Caco-2 (cell line): ENCODE results near the gene MIOS. TPM values are rescaled to one million over a fixed set of nuclear protein-coding genes. Genes with fewer than 3 reads are reported as not detected.

ENCODE experiments used
- BruUV-seq: library from RNA; stranded (reverse); fragments of 400-500 nt; replicated peaks from 2 replicates; lab custom pipeline; 2021; lab: Mats Ljungman, UMichigan
- CTCF ChIA-PET: fragments of 300-600 bp; sonication (Branson Sonifier 250); formaldehyde crosslinking; loops from one replicate; lab custom pipeline; 2022; ENCODE audit warnings: antibody characterized with exemption; lab: Charles Lee
- POLR2A ChIA-PET: fragments of 300-600 bp; sonication (Branson Sonifier 250); formaldehyde crosslinking; loops from one replicate; lab custom pipeline; 2022; ENCODE audit warnings: antibody characterized with exemption; lab: Charles Lee
- DNase-seq, 2 experiments: peaks; one replicate each; pipeline versions ENCODE4 v3.0.0 to v3.0.0-alpha.2; 2020 to 2022
- H3K27me3 ChIP-seq: replicated peaks from 2 replicates; pipeline ENCODE4 v1.6.0; 2011; ENCODE audit warnings: low read length; ENCODE audit not compliant: control insufficient read depth, insufficient read depth
- H3K36me3 ChIP-seq: 2 replicates; pipeline ENCODE4 v1.5.1; 2011; ENCODE audit warnings: low read length; ENCODE audit not compliant: control insufficient read depth, insufficient read depth
- H3K4me1 ChIP-seq: fragments of 250-450 bp; sonication (Bioruptor Pico); 2 replicates; pipeline ENCODE4 v1.5.1; 2020; ENCODE audit warnings: mild to moderate bottlenecking
- H3K4me3 ChIP-seq: 2 replicates; pipeline ENCODE4 v1.5.1; 2011; ENCODE audit warnings: low read depth, mild to moderate bottlenecking, control low read depth, low read length
- H3K9me3 ChIP-seq: fragments of 250-450 bp; sonication (Bioruptor Pico); 2 replicates; pipeline ENCODE4 v1.5.1; 2020; ENCODE audit warnings: mild to moderate bottlenecking, moderate library complexity
- H3K27ac Mint-ChIP-seq: one replicate; pipeline ENCODE4 v1.8.0; 2022; ENCODE audit warnings: mixed read lengths; ENCODE audit not compliant: unreplicated experiment
- H3K27me3 Mint-ChIP-seq: one replicate; pipeline ENCODE4 v1.8.0; 2022; ENCODE audit warnings: mixed read lengths; ENCODE audit not compliant: insufficient read depth, unreplicated experiment
- H3K36me3 Mint-ChIP-seq: one replicate; pipeline ENCODE4 v1.8.0; 2022; ENCODE audit warnings: mild to moderate bottlenecking, mixed read lengths; ENCODE audit not compliant: insufficient read depth, unreplicated experiment
- H3K4me1 Mint-ChIP-seq: one replicate; pipeline ENCODE4 v1.8.0; 2022; ENCODE audit warnings: low read depth, mixed read lengths; ENCODE audit not compliant: unreplicated experiment
- H3K4me3 Mint-ChIP-seq: one replicate; pipeline ENCODE4 v1.8.0; 2022; ENCODE audit warnings: mild to moderate bottlenecking, moderate library complexity, mixed read lengths; ENCODE audit not compliant: unreplicated experiment
- H3K9me3 Mint-ChIP-seq: one replicate; pipeline ENCODE4 v1.8.0; 2022; ENCODE audit warnings: mixed read lengths; ENCODE audit not compliant: unreplicated experiment
- CTCF ChIP-seq, 2 experiments: fragments of 200-600 bp in 1 of 2; IDR thresholded peaks; 1 replicate in 1 of 2; 2 replicates in 1 of 2; pipeline versions ENCODE4 v1.5.1 to v1.8.0; 2011 to 2022; ENCODE audit warnings: antibody characterized with exemption in 1 of 2, control low read depth in 1 of 2, inconsistent platforms in 1 of 2, low read depth in 1 of 2, low read length in 1 of 2, mild to moderate bottlenecking in 1 of 2, moderate library complexity in 1 of 2; ENCODE audit not compliant: insufficient read depth in 1 of 2, severe bottlenecking in 1 of 2, unreplicated experiment in 1 of 2
- intact Hi-C: fragments of 100-400 bp; cut with micrococcal nuclease; formaldehyde crosslinking; loops from one replicate; pipeline ENCODE4 v1.10.0; 2022; ENCODE audit not compliant: unreplicated experiment
- total RNA-seq: library from RNA; stranded (reverse); gene quantifications from 2 replicates; pipeline ENCODE4 v1.2.3, GENCODE V29; 2022

MIOS gene
- total RNA-seq, 1 experiment from 2014 or later = 37.3 TPM

GRCh38 chr7:7529328-7529727 lies 37.4 kb upstream of the MIOS start:
- no peaks in the 10 kb centered on the region for H3K36me3 Mint-ChIP-seq
- no peak for TF ChIP-seq CTCF (IDR thresholded peaks at IDR 0.05; ENCODE audit: insufficient read depth in 1 of 2, low read depth in 1 of 2, low read length in 1 of 2, severe bottlenecking in 1 of 2, unreplicated experiment in 1 of 2)
- ChIA-PET POLR2A (no interaction called here), CTCF (no interaction called here)
- no TSS peak for BruUV-seq
- intact Hi-C loops = no loop called here
- H3K27me3 Mint-ChIP-seq = no peaks in the 10 kb centered on the region
- no peaks in the 10 kb centered on the region for H3K9me3 Mint-ChIP-seq
- no peak for DNase-seq
- Histone ChIP-seq H3K9me3 (no peaks in the 10 kb centered on the region), H3K4me1 (no peaks in the 10 kb centered on the region), H3K4me3 (no peak overlapping the region), H3K36me3 (no peaks in the 10 kb centered on the region), H3K27me3 (no peaks in the 10 kb centered on the region)
- no peaks in the 10 kb centered on the region for H3K4me1 Mint-ChIP-seq
- H3K27ac Mint-ChIP-seq = no peak overlapping the region
- no peak overlapping the region for H3K4me3 Mint-ChIP-seq

- BruUV-seq = no TSS peak
- no peaks in the 10 kb centered on the region for H3K4me1 Mint-ChIP-seq
- no peaks in the 10 kb centered on the region for H3K36me3 Mint-ChIP-seq
- no peak for DNase-seq
- no peaks in the 10 kb centered on the region for H3K9me3 ChIP-seq
- POLR2A ChIA-PET = no interaction called here
- H3K4me3 Mint-ChIP-seq = no peak overlapping the region
- H3K9me3 Mint-ChIP-seq = no peaks in the 10 kb centered on the region
- TF ChIP-seq CTCF (IDR thresholded peaks at IDR 0.05; ENCODE audit: insufficient read depth in 1 of 2, low read depth in 1 of 2, low read length in 1 of 2, severe bottlenecking in 1 of 2, unreplicated experiment in 1 of 2) = no peak
- no peak overlapping the region for H3K4me3 ChIP-seq
- intact Hi-C loops = no loop called here
- no peaks in the 10 kb centered on the region for H3K36me3 ChIP-seq
- no peaks in the 10 kb centered on the region for H3K27me3 Mint-ChIP-seq
- no peak overlapping the region for H3K27ac Mint-ChIP-seq
- no peaks in the 10 kb centered on the region for H3K27me3 ChIP-seq
- no peaks in the 10 kb centered on the region for H3K4me1 ChIP-seq
- CTCF ChIA-PET = no interaction called here
These were observed 32.8 kb upstream of the MIOS start for GRCh38 chr7:7533831-7534430.

GRCh38 chr7:7535691-7536090 lies 31.0 kb upstream of the MIOS start, which contains the start of gene COL28A1:
COL28A1 (minus strand) TSS chr7:7535873; CDS start chr7:7532875, 2,998 bp downstream.
- Mint-ChIP-seq H3K36me3 (no peaks in the 10 kb centered on the region), H3K27ac (no peak within 1 kb of the TSS), H3K9me3 (no peaks in the 10 kb centered on the region), H3K4me1 (no peaks in the 10 kb centered on the region), H3K27me3 (no peaks in the 10 kb centered on the region), H3K4me3 (no peak within 1 kb of the TSS)
- ChIA-PET CTCF (no interaction called here), POLR2A (no interaction called here)
- no peaks in the 10 kb centered on the region for H3K4me1 ChIP-seq
- intact Hi-C loops = no loop called here
- no peak for TF ChIP-seq CTCF (IDR thresholded peaks at IDR 0.05; ENCODE audit: insufficient read depth in 1 of 2, low read depth in 1 of 2, low read length in 1 of 2, severe bottlenecking in 1 of 2, unreplicated experiment in 1 of 2)
- H3K9me3 ChIP-seq = no peaks in the 10 kb centered on the region
- H3K27me3 ChIP-seq = no peaks in the 10 kb centered on the region
- BruUV-seq = no TSS peak
- no peak within 1 kb of the TSS for H3K4me3 ChIP-seq
- no peak for DNase-seq
- no peaks in the 10 kb centered on the region for H3K36me3 ChIP-seq
